ENCODE results near the gene BEX4. TPM values are rescaled to one million over a fixed set of nuclear protein-coding genes. Genes with fewer than 3 reads are reported as not detected.
"Not testable (repeated sequence)": the region's sequence is repeated elsewhere in the genome, so short reads cannot be mapped to it uniquely, and the experiment has no call there.

BEX4 gene
- total and polyA plus RNA-seq, 2 donors, result 39.0 to 105 TPM

GRCh38 chrX:103220511-103221323 is 5.8 kb downstream of the BEX4 start:
- peaks cover 0 to 5% of the 10 kb centered on the region in 2 donors for H3K4me1 ChIP-seq (ENCODE audit: control insufficient read depth in 2 of 2, insufficient read depth in 2 of 2, low read length in 2 of 2)
- 86% methylated on average over 39 of the region's 39 CpGs for WGBS
- peaks cover 0 to 6% of the 10 kb centered on the region in 2 donors for H3K27me3 ChIP-seq (ENCODE audit: control insufficient read depth in 2 of 2, insufficient read depth in 1 of 2, low read length in 1 of 2)
- no peak for DNase-seq (ENCODE audit: low read depth in 6 of 9, low spot score in 9 of 9)
- H3K27ac ChIP-seq (ENCODE audit: low read depth in 1 of 2, low read length in 1 of 2), result no peak overlapping the region
- no peaks in the 10 kb centered on the region for H3K36me3 ChIP-seq (ENCODE audit: control insufficient read depth in 2 of 2, insufficient read depth in 2 of 2, low read length in 1 of 2)
- no peak overlapping the region for H3K4me3 ChIP-seq (ENCODE audit: low read length in 2 of 2)
- H3K9me3 ChIP-seq (ENCODE audit: control insufficient read depth in 2 of 2, insufficient read depth in 1 of 2, low read length in 1 of 2), result no peaks in the 10 kb centered on the region

GRCh38 chrX:103225918-103226317 is 11.0 kb downstream of the BEX4 start:
- H3K9me3 ChIP-seq (ENCODE audit: control insufficient read depth in 2 of 2, insufficient read depth in 1 of 2, low read length in 1 of 2), result not testable (repeated sequence)
- 96% methylated on average over 4 of the region's 4 CpGs for WGBS

GRCh38 chrX:103233263-103233662 is 18.4 kb downstream of the BEX4 start:
- no peaks in the 10 kb centered on the region for H3K36me3 ChIP-seq (ENCODE audit: control insufficient read depth in 2 of 2, insufficient read depth in 2 of 2, low read length in 1 of 2)
- H3K4me3 ChIP-seq (ENCODE audit: low read length in 2 of 2), result no peak overlapping the region
- 100% methylated on average over 2 of the region's 2 CpGs for WGBS
- H3K9me3 ChIP-seq (ENCODE audit: control insufficient read depth in 2 of 2, insufficient read depth in 1 of 2, low read length in 1 of 2), result no peaks in the 10 kb centered on the region
- no peaks in the 10 kb centered on the region for H3K4me1 ChIP-seq (ENCODE audit: control insufficient read depth in 2 of 2, insufficient read depth in 2 of 2, low read length in 2 of 2)
- DNase-seq (ENCODE audit: low read depth in 6 of 9, low spot score in 9 of 9), result no peak
- no peak overlapping the region for H3K27ac ChIP-seq (ENCODE audit: low read depth in 1 of 2, low read length in 1 of 2)
- no peaks in the 10 kb centered on the region for H3K27me3 ChIP-seq (ENCODE audit: control insufficient read depth in 2 of 2, insufficient read depth in 1 of 2, low read length in 1 of 2)

More at GRCh38 chrX:103225918-103226317, 11.0 kb downstream of the BEX4 start:
- H3K36me3 ChIP-seq (ENCODE audit: control insufficient read depth in 2 of 2, insufficient read depth in 2 of 2, low read length in 1 of 2); H3K27ac ChIP-seq (ENCODE audit: low read depth in 1 of 2, low read length in 1 of 2); DNase-seq (ENCODE audit: low read depth in 6 of 9, low spot score in 9 of 9); H3K27me3 ChIP-seq (ENCODE audit: control insufficient read depth in 2 of 2, insufficient read depth in 1 of 2, low read length in 1 of 2); H3K4me1 ChIP-seq (ENCODE audit: control insufficient read depth in 2 of 2, insufficient read depth in 2 of 2, low read length in 2 of 2); H3K4me3 ChIP-seq (ENCODE audit: low read length in 2 of 2): not testable (repeated sequence)

- no peaks in the 10 kb centered on the region for H3K4me1 ChIP-seq (ENCODE audit: control insufficient read depth in 2 of 2, insufficient read depth in 2 of 2, low read length in 2 of 2)
- H3K9me3 ChIP-seq (ENCODE audit: control insufficient read depth in 2 of 2, insufficient read depth in 1 of 2, low read length in 1 of 2), result no peaks in the 10 kb centered on the region
- H3K36me3 ChIP-seq (ENCODE audit: control insufficient read depth in 2 of 2, insufficient read depth in 2 of 2, low read length in 1 of 2), result no peaks in the 10 kb centered on the region
- DNase-seq (ENCODE audit: low read depth in 6 of 9, low spot score in 9 of 9), result no peak
- H3K27me3 ChIP-seq (ENCODE audit: control insufficient read depth in 2 of 2, insufficient read depth in 1 of 2, low read length in 1 of 2), result no peaks in the 10 kb centered on the region
- no peak overlapping the region for H3K27ac ChIP-seq (ENCODE audit: low read depth in 1 of 2, low read length in 1 of 2)
- WGBS, result 98% methylated on average over 1 of the region's 1 CpG
- H3K4me3 ChIP-seq (ENCODE audit: low read length in 2 of 2), result no peak overlapping the region
Measured at GRCh38 chrX:103234869-103235268, 20.0 kb downstream of the BEX4 start.

- WGBS, result 90% methylated on average over 2 of the region's 2 CpGs
- not testable (repeated sequence) for H3K27ac ChIP-seq (ENCODE audit: low read depth in 1 of 2, low read length in 1 of 2); DNase-seq (ENCODE audit: low read depth in 6 of 9, low spot score in 9 of 9); H3K9me3 ChIP-seq (ENCODE audit: control insufficient read depth in 2 of 2, insufficient read depth in 1 of 2, low read length in 1 of 2); H3K36me3 ChIP-seq (ENCODE audit: control insufficient read depth in 2 of 2, insufficient read depth in 2 of 2, low read length in 1 of 2); H3K4me1 ChIP-seq (ENCODE audit: control insufficient read depth in 2 of 2, insufficient read depth in 2 of 2, low read length in 2 of 2); H3K4me3 ChIP-seq (ENCODE audit: low read length in 2 of 2); H3K27me3 ChIP-seq (ENCODE audit: control insufficient read depth in 2 of 2, insufficient read depth in 1 of 2, low read length in 1 of 2)
Measured at GRCh38 chrX:103235608-103236007, 20.7 kb downstream of the BEX4 start.

GRCh38 chrX:103236296-103236695 is 21.4 kb downstream of the BEX4 start:
- WGBS, result 100% methylated on average over 1 of the region's 1 CpG
- Histone ChIP-seq H3K36me3 (ENCODE audit: control insufficient read depth in 2 of 2, insufficient read depth in 2 of 2, low read length in 1 of 2) (no peaks in the 10 kb centered on the region), H3K9me3 (ENCODE audit: control insufficient read depth in 2 of 2, insufficient read depth in 1 of 2, low read length in 1 of 2) (no peaks in the 10 kb centered on the region), H3K4me3 (ENCODE audit: low read length in 2 of 2) (no peak overlapping the region), H3K4me1 (ENCODE audit: control insufficient read depth in 2 of 2, insufficient read depth in 2 of 2, low read length in 2 of 2) (no peaks in the 10 kb centered on the region), H3K27me3 (ENCODE audit: control insufficient read depth in 2 of 2, insufficient read depth in 1 of 2, low read length in 1 of 2) (no peaks in the 10 kb centered on the region), H3K27ac (ENCODE audit: low read depth in 1 of 2, low read length in 1 of 2) (no peak overlapping the region)
- no peak for DNase-seq (ENCODE audit: low read depth in 6 of 9, low spot score in 9 of 9)

- no peak overlapping the region for H3K27ac ChIP-seq (ENCODE audit: low read depth in 1 of 2, low read length in 1 of 2)
- no peaks in the 10 kb centered on the region for H3K36me3 ChIP-seq (ENCODE audit: control insufficient read depth in 2 of 2, insufficient read depth in 2 of 2, low read length in 1 of 2)
- no peaks in the 10 kb centered on the region for H3K27me3 ChIP-seq (ENCODE audit: control insufficient read depth in 2 of 2, insufficient read depth in 1 of 2, low read length in 1 of 2)
- H3K4me1 ChIP-seq (ENCODE audit: control insufficient read depth in 2 of 2, insufficient read depth in 2 of 2, low read length in 2 of 2), result no peaks in the 10 kb centered on the region
- no peak for DNase-seq (ENCODE audit: low read depth in 6 of 9, low spot score in 9 of 9)
- H3K9me3 ChIP-seq (ENCODE audit: control insufficient read depth in 2 of 2, insufficient read depth in 1 of 2, low read length in 1 of 2), result no peaks in the 10 kb centered on the region
- H3K4me3 ChIP-seq (ENCODE audit: low read length in 2 of 2), result no peak overlapping the region
Measured at GRCh38 chrX:103240155-103240554, 25.2 kb downstream of the BEX4 start.

- Histone ChIP-seq H3K4me1 (ENCODE audit: control insufficient read depth in 2 of 2, insufficient read depth in 2 of 2, low read length in 2 of 2) (peaks cover 0 to under 1% of the 10 kb centered on the region in 2 donors), H3K36me3 (ENCODE audit: control insufficient read depth in 2 of 2, insufficient read depth in 2 of 2, low read length in 1 of 2) (peaks cover 2 to 3% of the 10 kb centered on the region in 2 donors), H3K4me3 (ENCODE audit: low read length in 2 of 2) (no peak overlapping the region), H3K9me3 (ENCODE audit: control insufficient read depth in 2 of 2, insufficient read depth in 1 of 2, low read length in 1 of 2) (no peaks in the 10 kb centered on the region), H3K27me3 (ENCODE audit: control insufficient read depth in 2 of 2, insufficient read depth in 1 of 2, low read length in 1 of 2) (no peaks in the 10 kb centered on the region), H3K27ac (ENCODE audit: low read depth in 1 of 2, low read length in 1 of 2) (no peak overlapping the region)
- DNase-seq (ENCODE audit: low read depth in 6 of 9, low spot score in 9 of 9), result peak in 5 of 9 donors; percentile 5 to 57 (median 15)
Measured at GRCh38 chrX:103248553-103248952, 33.6 kb downstream of the BEX4 start.

GRCh38 chrX:103249805-103250204 is 34.9 kb downstream of the BEX4 start:
- no peaks in the 10 kb centered on the region for H3K9me3 ChIP-seq (ENCODE audit: control insufficient read depth in 2 of 2, insufficient read depth in 1 of 2, low read length in 1 of 2)
- no peak for DNase-seq (ENCODE audit: low read depth in 6 of 9, low spot score in 9 of 9)
- WGBS, result 100% methylated on average over 1 of the region's 1 CpG

More at GRCh38 chrX:103249805-103250204, 34.9 kb downstream of the BEX4 start:
- Histone ChIP-seq H3K4me1 (ENCODE audit: control insufficient read depth in 2 of 2, insufficient read depth in 2 of 2, low read length in 2 of 2) (peaks cover 0 to 6% of the 10 kb centered on the region in 2 donors), H3K4me3 (ENCODE audit: low read length in 2 of 2) (no peak overlapping the region), H3K27ac (ENCODE audit: low read depth in 1 of 2, low read length in 1 of 2) (no peak overlapping the region), H3K27me3 (ENCODE audit: control insufficient read depth in 2 of 2, insufficient read depth in 1 of 2, low read length in 1 of 2) (no peaks in the 10 kb centered on the region), H3K36me3 (ENCODE audit: control insufficient read depth in 2 of 2, insufficient read depth in 2 of 2, low read length in 1 of 2) (peaks cover 2 to 4% of the 10 kb centered on the region in 2 donors)
